T follicular helper cell (primary cell): ENCODE measurements around the gene RASA2.
A peak's percentile ranks its signal among the peaks of the same experiment; 100 is the strongest.
"Not testable (repeated sequence)": the region's sequence is repeated elsewhere in the genome, so short reads cannot be mapped to it uniquely, and the experiment has no call there.

ENCODE experiments used
- DNase-seq: peaks from one replicate; pipeline ENCODE4 v3.0.0-alpha.2; 2020; ENCODE audit warnings: low read depth

The RASA2 gene

DNA sequence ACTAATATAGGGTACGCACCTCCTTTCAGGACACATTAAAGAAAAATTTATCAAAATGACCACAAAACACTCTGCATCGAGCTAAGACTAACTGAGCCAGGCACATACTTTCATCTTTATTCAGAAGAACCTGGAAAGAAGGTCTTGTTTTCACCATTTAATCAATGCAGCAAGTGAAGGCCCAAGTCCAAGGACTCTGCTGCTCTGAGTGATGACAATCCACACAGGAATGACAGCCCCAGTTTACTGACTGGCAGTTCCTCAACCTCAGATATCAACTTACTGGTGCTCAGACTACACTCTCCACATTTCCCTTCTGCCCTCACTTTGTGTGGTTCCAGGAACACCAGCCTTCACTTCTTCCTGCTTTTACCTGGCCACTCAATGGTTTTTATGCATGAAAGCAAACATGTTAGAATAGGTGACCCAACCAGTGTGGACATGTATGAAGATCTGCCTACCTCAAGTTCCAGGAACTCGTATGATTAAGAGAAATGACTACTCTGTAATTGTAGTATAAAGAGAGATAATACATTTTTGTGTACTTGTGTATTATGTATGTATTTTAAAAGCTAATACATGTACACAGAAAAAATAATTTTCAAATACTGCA lies 29.1 kb upstream of the RASA2 start:
- DNase-seq, result no peak

DNA sequence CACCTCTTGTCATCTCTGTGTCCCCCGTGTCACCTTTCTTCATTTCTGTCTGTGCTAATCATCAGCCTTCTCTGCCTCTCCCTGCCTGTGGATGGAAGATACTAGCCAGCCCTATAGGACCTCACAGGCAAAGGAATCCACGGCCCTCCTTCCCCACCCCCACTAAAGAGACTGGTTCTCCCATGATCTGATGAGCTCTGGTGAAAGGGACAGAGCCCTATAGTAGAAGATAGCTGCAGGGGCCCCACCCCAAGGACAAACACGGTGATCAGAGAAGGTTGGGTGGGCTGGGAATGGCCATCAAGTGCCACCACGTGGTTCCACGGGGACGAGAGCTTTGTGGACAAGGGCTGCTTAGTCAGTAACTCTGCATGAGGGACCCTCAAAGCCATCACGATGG lies 27.8 kb upstream of the RASA2 start:
- no peak for DNase-seq

DNA sequence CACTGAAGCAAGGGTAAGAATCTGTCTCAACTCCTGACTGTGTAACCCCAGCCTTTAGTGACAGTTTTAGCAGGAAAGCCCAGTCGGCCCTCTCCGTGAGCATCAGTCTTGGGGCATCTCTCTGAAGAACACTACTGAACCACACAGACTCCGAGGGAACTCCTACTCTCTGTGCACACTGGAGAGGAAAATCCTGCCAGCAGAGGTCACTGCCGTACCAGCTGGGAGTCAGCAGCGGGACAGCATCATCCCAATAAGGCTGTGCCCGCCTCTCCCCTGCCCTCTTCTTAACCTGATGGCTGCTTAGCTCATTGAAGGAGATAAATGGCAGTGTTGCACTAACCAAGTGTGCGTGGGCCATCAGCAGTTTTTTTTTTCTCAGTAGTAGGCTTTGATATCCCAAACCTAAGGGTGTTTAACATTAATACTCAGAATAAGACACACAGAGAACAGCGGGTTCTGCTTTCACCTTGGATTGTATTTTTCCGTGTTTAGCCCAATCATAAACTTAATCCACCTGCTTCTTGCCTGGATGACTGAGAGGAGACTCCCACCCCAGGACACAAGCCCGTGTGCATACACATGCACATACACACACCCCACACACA lies 26.6 kb upstream of the RASA2 start:
- DNase-seq, result peak; percentile 84

DNA sequence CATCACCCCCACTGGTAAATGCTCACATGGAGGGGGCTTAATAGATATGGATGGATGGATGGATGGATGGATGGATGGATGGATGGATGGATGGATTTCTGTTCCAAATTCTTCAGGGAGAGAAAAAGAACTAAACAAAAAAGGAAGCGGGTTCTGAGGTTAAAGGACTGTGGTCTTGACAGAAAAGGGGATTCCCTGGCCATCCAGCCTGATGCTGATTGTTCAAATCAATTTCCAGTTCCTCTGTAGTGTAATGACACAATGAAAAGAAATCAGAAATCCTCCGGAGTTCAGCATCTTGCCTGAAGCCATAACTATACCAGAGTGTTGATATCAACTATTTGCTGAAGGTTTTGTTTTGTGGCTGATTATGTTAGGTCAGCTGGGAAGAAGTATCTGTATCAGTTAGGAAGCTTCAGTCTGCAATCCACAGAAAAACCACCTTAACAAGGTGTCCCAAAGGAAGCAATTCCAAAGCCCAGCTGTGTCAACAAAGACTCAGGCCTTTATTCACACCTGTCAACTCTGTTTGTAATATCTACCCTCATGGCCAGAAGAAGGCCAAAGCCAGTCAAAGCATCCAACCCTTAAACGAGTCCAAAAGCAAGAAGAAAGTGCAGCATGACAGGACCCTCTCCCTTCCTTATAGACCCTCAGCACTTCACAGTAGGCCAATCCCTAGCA lies 24.5 kb upstream of the RASA2 start:
- DNase-seq, result no peak

DNA sequence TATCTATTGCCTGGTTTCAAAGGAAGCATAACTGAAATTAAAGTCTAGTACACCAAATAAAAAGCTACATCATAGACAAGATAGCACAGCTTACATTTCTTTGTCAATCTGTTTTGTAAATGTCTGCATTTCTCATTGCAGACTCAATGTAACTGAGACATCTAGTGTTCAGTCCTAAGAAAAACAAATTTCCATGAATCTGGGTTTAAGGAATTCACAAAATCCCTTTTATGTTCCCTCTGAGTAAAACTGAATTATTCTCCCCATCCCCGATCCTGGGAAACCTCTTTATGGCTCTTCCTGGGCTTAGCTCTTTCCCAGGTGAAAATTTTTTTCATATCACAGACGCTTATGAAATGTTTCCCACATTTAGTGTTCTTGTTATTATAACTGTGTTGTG lies 21.6 kb upstream of the RASA2 start:
- DNase-seq, result no peak

DNA sequence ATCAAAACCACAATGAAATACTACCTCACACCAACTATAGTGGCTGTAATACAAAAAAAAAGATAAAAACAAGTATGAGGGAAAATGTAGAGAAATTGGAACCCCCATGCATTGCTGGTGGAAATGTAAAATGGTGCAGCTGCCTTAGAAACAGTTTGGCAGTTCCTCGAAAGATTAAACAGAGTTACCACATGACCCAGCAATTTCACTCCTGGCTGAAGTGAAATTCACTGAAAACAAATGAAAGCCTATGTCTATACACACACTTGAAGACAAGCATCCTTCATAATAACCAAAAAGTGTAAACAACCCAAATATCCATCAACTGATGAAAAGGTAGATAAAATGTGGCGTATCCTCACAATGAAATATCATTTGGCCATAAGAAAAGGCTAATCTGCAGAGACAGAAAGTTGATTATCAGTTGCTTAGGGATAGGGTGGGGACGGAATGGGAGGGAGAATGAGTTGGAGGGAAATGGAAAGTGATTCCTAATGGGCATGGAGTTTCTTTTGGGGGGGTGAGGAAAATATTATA lies 20.1 kb upstream of the RASA2 start:
- no peak for DNase-seq

DNA sequence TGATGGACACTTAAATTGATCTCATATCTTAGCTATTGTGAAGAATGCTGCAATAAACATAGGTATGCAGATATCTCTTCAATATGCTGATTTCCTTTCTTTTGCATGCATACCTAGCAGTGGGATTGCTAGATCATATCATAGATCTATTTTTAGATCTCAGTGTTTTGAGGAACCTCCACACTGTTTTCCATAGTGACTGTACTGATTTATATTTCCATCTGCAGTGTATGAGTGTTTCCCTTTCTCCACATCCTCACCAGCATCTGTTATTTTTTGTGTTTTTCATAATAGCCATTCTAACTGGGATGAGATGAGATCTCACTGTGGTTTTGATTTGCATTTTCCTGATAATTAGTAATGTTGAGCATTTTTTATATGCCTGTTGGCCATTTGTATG lies 17.1 kb upstream of the RASA2 start:
- DNase-seq, result no peak

DNA sequence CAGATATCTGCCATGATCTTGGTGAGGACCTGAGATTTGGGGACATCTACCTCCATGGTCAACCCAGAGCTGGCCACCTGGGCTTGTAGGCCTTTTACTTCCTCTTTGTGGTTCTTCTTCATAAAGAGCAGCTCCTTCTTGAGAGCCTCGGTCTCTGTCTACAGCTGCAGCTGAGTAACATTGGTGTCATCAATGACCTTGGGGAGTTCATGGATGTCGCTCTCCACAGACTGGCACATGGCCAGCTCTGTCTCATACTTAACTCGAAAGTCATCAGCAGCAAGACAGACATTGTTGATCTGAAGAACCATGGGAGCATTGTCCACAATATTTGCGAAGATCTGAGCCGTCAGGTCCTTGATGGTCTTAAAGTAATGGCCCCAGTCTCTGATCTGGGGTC lies 15.7 kb upstream of the RASA2 start:
- DNase-seq, result no peak

DNA sequence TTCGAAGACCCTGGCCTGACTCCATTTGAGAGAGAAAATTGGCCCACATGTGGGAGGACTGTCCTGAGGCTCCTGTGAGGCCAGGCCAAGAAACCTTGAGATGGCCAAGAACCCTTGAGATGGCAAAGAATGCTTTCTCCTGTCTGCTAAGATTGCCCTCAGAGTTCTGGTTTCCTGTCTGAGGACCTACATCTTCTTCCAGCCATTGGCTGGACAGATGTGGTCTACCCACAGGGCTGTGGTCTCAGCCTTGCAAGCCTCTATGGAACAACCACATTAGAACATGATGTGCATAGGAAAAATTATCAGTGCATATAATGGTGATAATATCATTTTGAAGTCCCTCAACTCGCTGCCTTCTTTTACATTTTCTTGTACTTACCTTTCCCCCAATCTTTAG lies 10.8 kb upstream of the RASA2 start:
- no peak for DNase-seq

DNA sequence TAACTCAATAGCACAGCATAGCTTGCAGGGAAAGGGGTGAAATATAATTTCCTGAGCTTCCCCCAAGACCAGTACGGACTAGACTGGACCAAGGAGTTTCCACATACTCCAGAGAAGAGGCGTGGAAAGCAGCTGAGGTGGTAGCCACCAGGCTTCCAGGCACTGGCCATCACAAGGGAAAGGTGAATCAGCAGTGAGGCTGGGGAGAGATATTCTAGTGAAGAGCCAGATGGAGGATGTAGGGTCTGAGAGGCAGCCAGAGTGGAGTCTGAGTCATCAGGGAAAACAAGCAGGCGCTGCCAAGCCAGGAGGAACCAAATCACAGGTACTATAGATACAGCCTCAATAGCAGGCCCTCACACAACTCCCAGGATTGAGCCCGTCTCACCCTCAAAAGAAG lies 9.6 kb upstream of the RASA2 start:
- no peak for DNase-seq

DNA sequence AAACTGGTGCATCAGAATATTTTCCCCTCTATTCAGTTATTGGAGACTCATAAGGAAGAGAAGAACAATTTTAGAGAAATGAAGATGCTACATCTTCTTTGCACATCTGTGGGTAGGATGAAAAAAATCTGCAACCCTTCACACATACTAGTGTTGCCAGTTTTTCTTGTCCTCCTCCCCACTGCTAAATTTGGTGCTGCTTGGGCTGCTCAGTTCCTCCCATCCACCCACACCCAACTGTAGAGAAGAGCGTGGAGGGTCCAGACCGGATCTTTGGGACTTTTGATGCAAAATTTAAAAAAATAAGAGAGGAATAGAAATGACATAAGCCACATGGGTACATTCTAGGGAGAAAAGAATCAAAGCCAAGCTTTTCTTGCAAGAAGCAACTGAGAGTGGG lies 8.7 kb upstream of the RASA2 start:
- DNase-seq, result no peak

DNA sequence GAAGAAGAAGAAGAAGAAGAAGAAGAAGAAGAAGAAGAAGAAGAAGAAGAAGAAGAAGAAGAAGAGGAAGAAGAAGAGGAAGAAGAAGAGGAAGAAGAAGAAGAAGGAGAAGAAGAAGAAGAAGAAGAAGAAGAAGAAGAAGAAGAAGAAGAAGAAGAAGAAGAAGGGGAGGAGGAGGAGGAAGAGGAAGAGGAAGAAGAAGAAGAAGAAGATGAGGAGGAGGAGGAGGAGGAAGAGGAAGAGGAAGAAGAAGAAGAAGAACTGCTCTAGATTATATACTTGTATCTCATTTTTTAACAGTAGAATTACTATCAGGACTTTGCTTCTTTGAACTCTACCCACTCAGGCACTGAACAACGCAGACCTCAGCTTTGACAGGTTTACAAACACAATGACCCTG lies 8.0 kb upstream of the RASA2 start:
- DNase-seq, result not testable (repeated sequence)

DNA sequence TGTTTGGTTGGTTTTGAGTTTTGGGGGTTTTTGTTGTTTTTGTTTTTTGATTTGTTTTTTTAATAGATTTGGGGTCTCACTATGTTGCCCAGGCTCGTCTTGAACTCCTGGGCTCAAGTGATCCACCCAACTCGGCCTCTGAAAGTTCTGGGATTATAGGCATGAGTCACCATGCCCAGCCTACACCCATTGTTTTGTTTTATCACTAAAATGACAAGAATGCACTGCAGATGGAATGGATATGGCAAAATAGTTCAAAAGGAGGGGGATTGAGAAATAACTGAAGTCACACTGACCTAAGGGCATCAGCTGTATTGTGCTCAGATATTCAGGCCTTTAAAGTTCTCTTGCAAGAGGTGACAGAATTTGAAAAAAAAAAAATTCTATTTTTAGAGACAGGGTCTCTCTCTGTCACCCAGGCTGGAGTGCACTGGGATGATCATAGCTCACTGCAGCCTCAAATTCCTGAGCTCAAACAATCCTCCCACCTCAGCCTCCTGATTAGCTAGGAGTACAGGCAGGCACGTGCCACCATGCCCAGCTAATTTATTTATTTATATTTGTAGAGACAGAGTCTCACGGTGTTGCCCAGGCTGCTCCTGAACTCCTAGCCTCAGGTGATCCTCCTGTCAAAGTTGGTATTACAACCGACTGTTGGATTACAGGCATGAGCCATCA lies 4.4 kb upstream of the RASA2 start:
- DNase-seq, result no peak

DNA sequence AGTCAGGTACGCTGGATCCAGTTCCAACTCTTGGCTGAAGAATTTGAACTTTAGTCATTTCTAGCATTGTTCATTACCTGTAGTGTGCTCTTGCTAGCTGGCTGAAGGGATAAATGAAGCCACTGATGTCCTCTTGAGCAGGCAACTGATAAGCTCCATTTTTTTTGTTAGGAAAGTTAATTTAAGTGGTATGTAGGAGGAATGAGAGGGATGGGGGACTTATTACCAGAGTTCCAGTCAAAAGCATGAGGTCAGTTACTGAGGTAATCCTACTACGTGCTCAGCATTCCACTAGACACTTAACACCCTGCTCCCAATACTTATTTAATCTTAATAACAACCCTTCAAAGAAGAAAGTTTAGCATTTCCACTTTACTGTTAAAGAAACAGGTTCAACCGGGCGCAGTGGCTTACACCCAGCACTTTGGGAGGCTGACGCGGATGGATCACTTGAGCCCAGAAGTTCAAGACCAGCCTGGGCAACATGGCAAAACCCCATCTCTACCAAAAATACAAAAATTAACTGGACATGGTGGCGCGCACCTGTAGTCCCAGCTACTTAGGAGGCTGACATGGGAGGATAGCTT lies 2.0 kb upstream of the RASA2 start:
- no peak for DNase-seq

DNA sequence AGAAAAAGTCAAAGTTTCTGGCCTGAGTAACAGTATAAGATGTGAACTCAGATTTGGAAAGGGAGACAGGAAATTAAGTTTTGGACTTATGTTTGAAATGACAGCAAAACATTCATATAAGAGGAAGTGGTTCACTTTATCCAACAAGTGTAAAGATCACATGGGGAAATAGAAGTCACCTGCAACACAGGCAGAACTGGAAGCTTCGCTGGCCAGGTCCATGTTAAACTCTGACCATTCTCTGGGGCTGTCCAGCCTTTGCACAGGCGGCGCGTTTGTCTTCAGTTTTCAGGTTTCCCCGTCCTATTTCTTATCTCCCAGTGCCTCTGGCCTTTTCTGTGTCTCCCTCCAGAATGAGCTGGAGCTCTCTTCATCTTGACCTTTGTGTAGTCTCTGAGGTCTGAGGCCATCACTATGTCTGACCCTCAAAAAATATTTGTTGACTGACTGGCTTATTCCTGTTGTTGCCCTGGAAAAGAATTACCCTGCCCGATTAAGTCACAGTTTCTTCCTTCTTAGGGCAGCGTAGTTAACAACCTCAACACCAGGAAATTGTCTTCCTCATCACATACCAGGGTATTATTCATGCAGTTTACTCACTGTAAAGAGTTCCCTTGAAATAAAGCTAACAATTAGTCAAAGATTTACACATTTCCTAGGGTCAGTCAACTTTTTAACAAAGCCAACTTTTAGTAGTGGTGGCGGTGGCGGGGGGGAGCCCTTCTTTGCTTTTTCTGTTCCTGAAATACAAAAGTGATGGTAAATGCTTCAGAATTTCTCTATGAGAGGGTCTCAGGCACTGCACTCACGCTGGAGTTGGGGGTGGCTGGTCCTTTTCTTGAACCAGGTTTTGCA lies 959 bp upstream of the RASA2 start:
- DNase-seq, result no peak

DNA sequence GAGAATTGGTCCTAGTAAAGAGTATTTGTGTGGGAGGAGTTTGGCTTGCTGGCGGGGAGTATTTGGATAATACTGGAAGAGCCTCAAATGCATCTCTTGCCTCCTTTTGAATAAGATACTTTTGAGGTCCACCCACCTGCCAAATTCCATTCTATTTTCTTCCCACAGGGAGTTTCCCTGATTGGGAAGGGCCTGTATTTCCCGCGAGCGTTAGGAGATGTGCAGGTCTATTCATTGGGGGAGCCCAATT lies 406 bp upstream of the RASA2 start:
- DNase-seq, result no peak

DNA sequence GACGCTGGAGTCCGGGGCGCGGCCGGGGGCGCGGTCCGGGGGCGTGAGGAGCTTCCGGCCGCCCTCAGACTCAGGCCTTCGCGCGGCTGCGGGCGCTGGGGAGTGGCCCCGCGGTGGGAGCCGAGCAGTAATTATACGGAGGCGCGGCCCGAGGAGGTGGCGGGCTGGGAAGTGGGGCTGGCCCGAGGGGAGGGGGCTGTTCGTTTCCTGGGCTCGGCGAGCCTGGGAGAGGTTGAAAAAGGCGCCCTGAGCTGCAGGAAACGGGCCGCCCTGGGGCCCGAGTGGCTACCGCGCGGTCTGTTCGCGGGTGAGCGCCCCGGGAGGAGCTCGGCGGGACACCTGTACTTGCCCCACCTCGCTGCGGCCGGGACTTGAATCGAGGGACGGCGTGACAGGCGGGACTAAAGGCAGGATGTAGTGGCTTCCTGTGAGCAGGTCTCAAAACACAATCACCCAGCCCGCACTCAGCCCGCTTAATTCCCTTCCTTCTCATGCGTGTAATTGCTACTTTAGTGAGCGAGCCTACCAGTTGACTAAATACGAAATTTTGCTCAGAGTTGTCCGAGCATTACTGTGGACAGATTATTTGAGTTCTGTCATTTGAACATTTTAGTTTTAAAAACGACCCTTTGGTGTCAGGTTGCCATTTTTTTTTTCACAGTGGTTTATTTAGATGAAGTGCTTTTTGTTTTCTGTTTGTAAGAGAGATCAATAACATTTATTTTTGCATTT lies 860 bp downstream of the RASA2 start:
- peak; percentile 77 for DNase-seq

DNA sequence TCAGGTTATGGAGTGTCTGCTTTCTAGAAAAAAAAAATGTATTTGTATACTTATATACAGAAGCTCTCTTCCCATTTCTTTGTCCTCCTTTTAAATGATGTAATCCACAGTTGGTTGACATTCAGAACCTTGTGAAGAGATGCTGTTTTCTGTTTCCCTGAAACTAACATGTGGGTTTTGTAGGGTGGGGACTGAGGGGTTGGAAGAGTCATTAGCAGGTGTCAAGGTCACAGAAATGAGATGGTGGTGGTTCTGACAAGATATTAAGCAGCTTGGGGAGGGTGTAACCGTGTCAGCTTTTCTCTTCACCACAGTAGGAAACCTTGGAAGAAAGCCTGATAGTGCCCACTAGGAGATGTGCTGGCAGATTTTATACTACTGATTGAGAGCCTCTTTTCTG lies 2.4 kb downstream of the RASA2 start:
- DNase-seq, result no peak

DNA sequence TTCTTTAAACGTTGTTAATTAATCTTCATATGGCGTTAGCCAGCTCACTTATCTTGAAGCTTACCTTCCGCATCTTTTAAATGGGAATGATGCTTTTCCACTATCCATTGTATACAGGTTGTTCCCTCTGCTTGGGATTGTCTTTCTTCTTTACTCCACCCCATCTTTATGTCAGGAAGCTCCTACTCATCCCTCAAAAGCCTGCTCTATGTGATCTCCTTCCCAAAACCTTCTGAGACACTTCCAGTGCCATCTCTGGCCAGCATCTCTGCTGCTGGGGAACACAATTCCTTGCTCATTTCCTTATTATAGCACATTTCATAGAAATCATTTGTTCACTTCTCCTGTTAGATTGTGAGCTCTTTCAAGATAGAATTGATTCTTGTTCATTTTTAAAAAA lies 4.3 kb downstream of the RASA2 start:
- no peak for DNase-seq

DNA sequence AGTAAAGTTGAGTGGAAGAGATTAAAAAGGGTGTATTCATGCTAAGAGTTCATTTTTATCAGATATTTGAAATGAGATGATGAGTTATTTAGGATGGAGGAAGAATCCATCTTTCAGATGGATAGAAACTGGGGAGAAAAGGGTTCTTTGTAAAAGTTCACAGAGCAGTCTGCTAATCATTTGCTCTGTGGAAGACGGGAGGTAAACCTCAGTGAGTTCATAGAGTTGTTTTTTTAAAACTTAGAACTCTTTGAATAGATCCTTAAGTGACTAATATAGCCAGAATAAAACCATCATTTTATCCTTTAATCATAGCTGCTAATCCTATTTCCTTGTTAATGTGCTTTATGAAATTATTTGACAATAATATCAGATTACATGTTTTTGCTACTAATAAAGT lies 5.1 kb downstream of the RASA2 start:
- DNase-seq, result no peak

DNA sequence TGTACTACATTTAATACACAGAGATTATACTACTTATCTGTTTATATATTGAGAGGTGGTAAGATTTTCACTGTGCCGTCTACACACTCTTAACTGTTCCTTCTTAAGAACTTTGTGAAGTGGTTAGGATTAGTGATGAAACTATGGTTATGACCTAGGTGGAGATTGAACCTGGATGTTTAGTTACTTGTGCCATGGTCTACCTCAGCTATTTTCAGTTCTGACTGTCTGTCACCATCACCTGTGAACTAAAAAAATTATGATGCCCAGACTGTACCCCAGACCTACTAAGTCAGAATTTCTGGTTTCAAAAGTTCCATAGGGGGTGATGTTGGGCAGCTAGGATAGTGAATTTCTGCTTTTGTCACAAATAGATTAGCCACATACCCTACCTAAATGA lies 6.4 kb downstream of the RASA2 start:
- no peak for DNase-seq
